Dermis blood vessel endothelial cell (primary cell): Measurements from ENCODE around the gene NRIP1. TPM values are rescaled to one million over a fixed set of nuclear protein-coding genes. Genes with fewer than 3 reads are reported as not detected.
"Not testable (repeated sequence)": the region's sequence is repeated elsewhere in the genome, so short reads cannot be mapped to it uniquely, and the experiment has no call there.

Experiments used
- DNase-seq: peaks from one replicate; pipeline ENCODE4 v3.0.0; 2010
- total RNA-seq: library from RNA; depleted of rRNA; stranded (reverse); fragments of >200 nt; gene quantifications from 2 replicates; pipeline ENCODE4 v1.2.3, GENCODE V29; 2014

NRIP1 gene
- total RNA-seq, 1 donor from 2014 or later: 51.1 TPM

DNA sequence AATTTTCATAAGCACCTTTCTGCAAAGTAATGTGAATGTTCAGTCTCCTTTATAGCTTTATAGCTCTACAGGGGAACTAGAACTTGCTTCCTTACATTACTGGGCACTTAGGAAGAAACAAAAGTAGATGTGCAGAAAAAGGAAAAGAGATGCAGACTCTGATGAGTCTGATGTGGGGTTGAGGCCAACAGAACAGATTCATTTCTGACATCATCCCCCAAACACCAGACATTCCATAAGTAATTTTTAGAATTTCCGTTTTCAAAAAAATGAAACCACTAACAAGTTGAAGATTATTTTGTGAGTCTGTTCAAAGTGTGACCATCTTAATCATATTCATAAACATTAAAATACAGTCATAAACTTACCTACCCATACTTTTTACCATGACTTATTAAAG lies 96.0 kb downstream of the NRIP1 start:
- no peak for DNase-seq

DNA sequence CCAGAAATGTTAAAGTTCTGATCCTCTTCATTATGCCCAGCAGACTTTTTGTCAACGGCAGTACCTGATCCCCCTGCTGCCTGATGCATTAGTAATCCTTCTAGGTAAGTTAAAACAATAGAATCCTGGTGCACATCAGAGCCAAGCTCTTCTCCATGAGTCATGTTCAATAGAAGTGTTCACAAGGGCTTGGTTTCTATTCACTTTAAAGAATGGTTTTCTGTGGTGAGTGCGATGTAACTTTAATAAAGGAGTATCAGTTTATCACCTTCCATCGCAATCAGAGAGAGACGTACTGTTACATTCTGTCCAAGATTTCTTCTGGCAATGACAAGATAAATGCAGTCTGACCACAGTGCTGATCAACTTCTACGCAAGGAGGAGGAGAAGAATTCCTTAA lies 96.8 kb downstream of the NRIP1 start:
- DNase-seq: peak; percentile 10

DNA sequence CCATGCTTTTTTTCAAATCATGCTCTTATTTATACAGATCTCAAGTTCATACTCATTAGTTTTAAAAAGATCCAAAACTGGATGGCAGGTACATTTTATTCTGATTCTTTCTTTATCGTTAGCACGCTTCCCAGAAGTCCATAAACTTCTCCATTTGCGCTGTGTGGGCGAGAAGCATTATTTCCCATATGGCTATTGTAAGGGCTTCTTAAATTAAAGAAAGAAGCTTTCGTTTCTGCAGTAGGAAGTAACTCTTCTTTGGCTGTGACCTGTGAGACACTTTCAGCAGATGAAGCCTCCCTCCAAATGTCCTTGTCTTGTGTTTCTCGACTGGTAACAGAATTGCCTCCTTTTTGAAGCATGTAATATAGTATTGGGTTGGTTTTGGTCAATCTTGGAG lies 100.2 kb downstream of the NRIP1 start:
- DNase-seq: no peak

DNA sequence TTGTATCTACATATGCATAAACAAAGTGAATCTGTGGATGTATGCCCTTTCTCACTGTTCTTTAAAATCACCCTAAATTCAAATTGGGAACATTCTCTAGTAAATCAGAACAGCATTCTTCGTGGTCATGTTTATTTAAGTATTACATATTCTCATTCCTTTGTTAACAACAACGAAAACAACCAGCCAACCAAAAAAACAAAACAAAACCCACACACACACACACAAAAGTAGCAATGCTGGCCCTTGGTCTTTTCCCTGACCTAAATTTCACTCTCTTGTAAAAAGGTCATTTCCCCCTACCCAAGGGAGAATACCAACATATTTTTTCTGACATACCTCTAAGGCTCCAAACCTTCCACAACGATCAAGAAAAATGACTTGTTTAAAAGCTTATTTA lies 102.6 kb downstream of the NRIP1 start:
- no peak for DNase-seq

DNA sequence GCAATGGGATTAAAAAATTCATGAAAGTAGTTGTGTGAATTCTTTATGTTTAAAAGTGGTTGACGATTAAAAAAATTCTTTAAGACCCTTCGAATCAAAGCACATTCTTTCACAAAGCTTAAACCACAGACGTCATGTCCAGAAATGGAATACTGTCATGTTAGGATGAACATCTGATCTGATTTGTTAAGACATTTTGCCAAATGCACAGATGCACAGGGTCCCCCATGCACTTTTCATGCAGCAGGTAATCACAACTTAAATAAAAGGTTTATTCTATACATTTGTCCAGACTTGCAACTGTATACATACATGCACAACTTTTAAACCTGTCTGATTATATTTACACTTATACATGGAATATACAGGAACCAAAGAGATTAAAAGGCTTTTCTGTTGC lies 103.3 kb downstream of the NRIP1 start:
- no peak for DNase-seq

DNA sequence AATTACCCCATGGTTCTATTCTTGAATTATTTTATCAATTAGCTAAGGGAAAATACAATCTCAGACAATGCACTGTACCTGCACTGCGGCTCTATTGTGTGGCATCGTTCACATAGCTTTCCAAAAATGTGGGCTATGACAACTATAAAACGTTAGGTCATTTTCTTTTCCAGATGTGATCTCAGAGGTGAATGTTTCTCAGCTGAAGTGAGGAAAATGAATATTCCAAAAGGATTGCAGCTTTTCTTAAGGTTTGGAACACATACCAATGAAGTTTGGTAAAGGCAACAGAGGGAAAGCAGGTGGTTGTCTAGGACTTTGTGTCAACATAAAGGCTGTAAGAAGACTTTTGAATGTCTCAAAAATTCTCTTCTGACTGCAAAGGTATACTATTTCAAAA lies 105.5 kb downstream of the NRIP1 start:
- no peak for DNase-seq

DNA sequence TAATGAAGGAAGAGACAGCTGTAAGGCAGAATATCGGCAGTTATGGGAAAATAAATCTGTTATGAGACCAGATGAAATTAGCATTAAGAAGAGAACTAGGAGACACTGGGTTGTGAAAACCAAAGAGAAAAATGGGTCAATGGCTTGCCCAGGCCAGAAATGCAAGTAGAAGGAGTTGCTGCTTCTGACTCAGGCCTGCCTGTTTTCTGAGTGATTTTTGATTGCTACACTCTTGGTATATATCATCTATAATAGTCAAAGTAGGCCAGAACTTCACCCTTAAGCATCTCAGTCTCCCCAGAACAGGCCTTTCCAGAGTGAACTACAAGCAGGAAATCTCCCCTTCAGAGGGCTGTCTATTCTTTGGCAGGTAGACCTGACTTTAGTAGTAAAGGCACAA lies 107.0 kb downstream of the NRIP1 start:
- DNase-seq: no peak

DNA sequence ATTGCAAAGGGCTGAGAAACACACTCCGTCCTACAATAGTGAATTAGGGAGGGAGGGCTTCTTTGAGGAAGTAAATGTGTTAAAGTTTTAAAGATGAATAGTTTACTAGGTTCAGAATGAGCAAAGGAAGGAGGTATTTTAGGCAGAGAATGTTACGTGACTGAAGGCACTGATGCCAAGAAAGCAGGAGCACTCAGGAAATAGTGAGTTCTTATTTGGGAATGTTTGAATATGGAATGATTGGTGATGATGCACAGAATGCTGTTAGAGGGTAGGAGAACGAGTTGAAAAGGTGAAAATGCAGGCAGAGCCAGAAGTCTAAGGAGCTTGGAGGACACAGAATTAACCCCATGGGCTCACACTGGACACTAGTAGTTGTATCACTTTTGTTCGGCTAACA lies 108.0 kb downstream of the NRIP1 start:
- DNase-seq: peak; percentile 18

DNA sequence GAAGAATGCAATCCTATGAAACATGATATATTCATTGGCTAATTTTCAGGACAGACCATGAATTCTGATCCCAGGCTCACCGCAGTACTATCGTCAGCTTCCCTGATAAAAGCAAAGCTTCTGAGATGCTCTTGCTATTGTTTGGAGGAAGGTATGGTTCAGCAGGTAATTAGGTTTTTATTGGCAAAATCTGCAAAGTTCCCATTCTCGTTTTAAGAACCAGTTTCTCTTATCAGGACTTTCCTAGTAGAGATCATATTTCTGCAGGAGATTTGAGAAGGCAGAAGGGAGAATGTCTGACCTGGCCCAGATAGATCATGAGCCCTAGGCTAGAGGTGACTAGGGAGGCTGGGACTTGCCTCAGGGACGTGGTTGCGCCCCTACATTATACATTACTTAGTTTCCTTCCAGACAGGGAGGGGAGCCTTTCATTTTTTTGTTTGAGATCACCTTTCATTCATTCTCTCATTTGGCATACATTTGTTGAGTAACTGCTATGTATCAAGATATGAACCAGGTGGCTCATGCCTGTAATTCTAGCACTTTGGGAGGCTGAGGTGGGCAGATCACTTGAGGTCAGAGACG lies 108.8 kb downstream of the NRIP1 start:
- no peak for DNase-seq

DNA sequence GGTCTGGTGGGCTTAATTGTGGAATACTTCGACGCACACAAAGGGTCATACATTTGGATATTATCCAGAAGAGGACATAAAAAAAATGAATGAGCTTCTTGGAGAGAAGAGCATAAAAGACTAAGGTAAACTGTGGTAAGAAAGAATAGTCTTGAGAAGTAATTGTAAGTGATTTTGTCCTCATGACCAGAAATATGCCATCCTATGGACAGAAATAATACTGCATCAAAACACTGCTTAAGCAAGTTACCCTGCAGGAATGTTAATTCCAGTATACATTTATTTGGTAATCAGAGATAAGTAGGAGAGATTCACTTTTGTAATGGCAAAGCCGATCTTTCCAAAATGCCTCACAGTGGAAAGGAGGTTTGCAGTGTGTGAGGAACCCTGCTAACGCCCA lies 111.9 kb downstream of the NRIP1 start:
- DNase-seq: no peak

DNA sequence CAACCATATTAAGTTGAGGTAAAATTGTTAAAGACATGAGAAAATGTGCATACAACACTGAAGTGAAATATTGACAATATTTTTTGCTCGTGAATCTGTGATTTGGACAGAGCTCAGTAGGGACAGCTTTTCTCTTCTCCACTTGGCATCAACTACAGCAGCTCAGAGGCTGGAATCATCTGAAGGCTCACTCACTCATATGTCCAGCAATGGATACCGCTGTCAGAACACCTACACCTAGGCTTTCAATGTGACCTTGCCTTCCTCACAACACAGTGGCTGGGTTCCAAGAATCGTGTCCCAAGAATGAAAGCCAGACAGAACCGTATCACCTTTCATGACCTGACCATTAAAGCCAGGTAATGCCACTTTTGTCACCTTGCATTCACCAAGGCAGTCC lies 115.2 kb downstream of the NRIP1 start:
- no peak for DNase-seq

DNA sequence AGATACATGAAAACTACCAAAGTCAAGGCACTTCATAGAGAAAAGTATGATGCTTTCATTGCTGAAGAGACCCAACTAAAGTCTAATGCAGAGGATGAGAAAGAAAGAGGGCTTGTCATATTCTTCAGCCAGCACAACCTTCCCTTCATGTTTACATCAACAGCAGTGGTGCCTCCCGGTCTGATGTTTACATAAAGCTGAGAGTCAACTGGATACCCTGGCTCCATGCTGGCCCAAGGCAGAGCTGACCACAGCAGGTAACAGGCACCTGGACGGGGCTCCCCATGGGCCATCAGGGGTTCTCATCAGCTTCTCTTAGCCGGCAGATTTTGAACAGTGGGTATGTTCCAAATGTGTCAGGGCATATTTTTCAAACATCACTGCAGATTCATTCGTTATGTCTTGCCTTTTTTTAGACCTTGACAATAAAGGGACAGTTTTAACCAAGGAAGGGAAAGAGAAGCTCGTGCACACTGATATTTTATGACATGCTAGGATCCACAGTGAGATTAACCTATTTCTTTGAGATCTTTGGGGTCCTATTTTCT lies 117.1 kb downstream of the NRIP1 start:
- no peak for DNase-seq

DNA sequence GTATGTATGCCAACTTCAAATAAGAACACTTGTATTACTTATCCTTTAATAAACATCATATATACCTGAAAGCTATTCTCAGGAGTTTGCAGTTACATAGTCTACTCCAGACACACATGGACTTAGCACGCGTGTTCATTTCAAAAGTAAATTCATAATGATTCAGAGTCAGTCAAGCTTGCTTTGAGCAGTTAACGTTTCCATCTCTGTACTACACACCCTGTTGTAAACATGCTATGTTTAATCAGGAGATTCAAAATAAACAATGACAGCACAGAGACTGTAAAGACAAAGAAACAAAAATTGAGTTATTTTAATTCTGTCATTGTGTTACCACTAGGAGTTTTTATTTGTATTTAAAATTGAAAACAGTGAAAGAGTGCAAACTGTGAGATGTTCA lies 119.6 kb downstream of the NRIP1 start:
- DNase-seq: no peak

DNA sequence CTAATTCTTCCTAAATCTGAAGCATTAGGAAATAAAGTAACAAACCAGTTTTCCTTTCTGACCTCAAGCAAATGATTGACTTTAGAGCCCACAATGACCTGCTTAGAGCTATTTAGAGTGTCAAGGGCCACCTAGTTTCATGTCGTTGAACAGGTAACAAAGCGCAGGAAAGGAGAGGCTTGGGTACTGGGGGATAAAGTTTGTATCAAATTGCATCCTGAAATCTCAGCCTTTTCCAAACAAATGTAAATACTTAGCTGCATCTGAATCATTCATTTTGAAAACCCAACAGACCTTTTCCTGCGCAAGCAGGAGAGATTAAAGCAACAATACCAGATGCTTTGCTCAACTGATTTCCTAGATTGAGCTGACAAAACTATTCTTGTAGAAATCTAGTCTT lies 121.2 kb downstream of the NRIP1 start:
- DNase-seq: no peak

DNA sequence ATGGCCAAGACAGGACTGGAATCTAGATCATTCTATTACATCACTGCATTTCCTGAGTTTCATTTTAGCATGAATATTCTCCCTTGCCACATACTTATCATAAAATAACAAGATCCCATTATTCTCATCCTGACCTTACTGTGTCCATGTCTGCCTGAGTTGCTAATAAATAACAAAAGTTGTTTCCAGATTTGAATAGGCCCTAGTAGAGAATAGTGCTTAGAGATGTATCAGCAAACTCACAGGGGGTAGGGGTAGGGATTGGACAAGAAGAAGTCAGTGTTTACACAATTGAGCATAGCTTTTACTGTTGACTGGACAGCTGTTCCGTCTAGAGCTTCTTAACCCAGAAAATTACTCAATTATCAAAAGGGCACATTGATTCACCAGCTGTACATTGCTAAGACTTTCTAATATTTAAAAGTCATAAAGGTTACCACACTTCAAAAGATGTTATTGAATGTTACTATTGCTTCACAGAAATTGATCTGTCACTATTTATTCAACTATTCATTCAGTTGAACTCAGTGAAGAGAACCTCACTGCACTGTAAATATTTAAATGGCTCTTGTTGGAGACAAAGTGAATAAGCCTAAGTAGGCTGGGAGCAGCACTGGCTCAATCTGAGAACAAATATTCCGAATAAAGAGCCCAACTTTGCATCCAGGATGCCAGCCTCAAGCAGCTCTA lies 121.9 kb downstream of the NRIP1 start:
- DNase-seq: peak; percentile 7

DNA sequence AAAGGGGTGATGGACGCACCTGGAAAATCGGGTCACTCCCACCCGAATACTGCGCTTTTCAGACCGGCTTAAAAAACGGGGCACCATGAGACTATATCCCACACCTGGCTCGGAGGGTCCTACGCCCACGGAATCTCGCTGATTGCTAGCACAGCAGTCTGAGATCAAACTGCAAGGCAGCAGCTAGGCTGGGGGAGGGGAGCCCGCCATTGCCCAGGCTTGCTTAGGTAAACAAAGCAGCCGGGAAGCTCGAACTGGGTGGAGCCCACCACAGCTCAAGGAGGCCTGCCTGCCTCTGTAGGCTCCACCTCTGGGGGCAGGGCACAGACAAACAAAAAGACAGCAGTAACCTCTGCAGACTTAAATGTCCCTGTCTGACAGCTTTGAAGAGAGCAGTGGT lies 137.5 kb downstream of the NRIP1 start:
- not testable (repeated sequence) for DNase-seq

DNA sequence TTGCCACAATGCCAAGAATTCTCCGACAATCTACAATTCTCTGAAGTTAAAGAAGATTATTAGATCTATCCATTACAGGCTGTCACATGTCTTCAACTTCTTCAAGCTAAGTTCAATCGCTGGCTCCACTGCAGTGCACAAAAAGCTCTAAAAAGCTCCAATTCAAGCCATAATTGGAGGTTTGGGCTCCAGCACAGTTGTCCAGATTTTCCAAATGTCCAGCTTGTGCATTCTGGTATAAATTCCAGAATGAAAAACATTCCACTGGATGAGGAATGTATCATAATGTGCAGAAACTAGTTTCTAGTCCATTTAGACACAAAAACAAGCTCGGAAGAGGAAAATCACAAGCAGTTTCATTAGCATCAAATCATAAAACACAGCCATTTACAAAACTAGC lies 138.6 kb downstream of the NRIP1 start:
- no peak for DNase-seq

DNA sequence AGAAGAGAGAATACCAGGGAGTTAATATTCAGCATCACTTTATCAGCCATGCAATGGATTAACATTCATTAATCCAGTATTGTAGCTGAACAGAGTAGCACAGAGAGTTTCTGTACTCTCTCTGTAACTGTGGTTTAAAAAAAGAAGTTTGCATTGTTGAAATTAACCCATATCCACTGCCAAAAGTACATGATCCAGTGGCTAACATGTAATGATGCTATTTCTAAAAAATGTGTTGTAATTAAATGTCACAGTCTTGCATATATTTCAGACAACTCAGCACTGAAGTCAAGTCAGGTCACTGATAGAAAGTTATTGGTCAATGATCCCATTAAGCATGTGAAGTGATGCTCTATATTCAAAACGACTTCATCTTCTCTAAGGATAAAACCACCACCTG lies 141.3 kb downstream of the NRIP1 start:
- DNase-seq: no peak

DNA sequence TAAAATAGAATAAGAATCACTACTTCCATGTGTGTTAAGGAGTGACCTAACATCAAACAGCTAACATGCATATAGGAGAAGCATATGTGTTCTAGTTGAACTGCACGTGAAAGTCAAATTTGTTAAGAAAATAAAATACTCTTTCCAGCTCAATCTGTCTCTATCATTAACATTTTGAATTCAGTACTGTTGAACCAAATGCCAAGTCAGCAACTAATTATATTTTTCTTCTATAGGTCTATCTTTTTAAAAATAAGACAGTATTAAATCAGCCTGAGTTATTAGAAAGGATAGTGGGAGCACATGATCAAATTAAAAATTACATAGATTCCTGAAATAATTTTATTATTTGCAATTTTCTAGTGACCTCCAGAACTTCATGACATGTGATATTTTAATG lies 141.8 kb downstream of the NRIP1 start:
- DNase-seq: no peak

DNA sequence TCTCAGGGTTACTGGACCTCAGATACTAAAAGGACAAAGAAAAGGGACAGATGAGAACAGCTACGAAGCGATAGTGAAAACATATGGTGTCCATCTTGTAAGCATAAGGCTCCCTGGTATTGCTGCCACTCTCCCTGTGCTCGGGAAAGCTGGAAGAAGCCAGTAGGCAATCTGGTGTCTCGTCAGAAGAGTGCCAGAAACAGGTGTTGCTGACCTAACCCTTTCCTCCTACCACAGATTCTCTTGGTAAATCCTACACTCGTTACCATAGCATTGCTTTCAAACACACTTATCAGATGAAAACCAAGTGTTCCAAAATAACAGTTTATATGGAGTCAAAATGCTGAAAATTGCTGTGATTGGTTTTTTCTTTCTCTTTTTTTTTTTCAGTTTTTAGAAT lies 146.3 kb downstream of the NRIP1 start:
- no peak for DNase-seq

DNA sequence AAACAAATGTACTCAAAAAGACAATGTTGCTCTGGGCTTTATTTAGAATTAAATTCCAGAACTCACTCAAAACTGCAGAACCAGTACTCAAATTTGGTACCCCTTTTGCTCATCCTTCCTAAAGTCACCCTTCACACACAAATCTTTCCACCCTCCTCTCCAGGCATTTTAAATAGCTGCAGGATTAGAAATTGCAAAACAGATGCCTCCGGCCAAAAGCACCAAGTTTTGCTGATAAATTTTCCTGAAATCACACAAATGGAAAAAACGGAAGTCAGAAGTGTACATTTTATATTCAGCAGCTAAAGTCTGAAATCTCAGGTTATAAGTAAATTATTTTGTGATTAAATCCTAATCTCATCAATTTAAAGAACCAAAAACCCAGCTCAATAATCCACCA lies 147.0 kb downstream of the NRIP1 start:
- DNase-seq: no peak

DNA sequence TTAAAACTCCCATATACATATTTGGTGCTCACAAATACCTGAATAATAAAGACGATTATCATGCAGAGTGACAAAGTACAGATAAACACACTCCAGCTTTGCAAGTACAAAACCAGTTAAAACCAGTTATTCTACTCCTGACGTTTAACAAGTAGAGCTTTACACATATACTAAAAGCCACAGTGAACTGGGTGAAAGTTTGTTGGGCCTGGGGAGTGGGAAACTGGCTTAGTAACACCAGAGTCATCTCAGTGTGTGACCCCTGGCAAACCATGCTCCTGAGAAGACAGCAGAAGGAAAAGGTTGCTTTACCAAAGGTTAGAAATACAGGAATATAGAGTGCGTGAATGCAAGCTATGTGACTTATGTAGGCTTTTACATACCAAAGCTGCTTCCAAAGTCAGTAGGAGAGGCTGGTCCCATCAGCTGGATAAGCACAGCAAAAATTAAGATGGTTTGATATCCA lies 148.1 kb downstream of the NRIP1 start:
- no peak for DNase-seq

DNA sequence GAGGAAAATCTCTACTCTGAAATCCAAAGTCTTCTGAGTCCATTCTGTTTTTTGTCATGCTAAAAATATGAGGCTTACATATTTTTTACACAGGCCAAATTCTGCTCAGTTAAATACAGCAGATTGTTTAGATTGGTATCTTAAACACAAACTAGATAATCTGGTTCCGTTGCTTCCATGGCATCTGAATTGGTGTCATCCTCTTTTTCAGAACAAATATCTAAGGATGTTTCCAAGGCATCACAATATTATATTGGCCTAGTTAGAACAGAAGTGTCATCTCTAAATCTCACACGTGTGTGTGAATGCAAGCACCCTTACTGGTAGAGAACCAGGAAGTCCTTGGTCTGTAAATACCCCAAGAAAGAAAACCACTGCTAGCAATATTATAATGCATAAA lies 151.2 kb downstream of the NRIP1 start:
- DNase-seq: no peak

DNA sequence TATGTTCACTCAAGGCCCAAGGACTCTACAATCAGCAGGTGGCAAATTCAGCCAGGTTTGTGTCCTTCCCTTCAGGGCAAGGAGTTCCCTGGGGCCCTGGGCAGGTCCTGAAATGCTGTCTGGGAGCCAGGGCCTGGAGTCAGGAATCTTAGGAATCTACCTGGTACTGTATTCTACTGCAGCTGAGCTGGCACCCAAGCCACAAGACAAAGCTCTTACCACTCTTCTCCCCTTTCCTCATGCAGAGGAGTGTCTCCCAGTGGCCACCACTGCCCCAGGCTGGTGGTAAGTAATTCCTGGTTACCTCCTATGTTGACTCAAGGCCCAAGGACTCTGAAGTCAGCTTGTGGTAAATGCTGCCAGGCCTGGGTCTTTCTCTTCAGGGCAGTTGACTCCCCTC lies 153.4 kb downstream of the NRIP1 start:
- no peak for DNase-seq
